ENCODE measurements around the gene ZC3H13. TPM values are rescaled to one million over a fixed set of nuclear protein-coding genes. Genes with fewer than 3 reads are reported as not detected.

The ZC3H13 gene
- total RNA-seq, 1 donor from 2014 or later, result 62.3 TPM

- Mint-ChIP-seq H3K27ac (no peak overlapping the region), H3K36me3 (no peaks in the 10 kb centered on the region), H3K27me3 (no peaks in the 10 kb centered on the region), H3K9me3 (no peaks in the 10 kb centered on the region), H3K4me1 (ENCODE audit: unreplicated experiment) (peaks cover 7% of the 10 kb centered on the region), H3K4me3 (no peak overlapping the region)
- no peak for TF ChIP-seq CTCF (conservative IDR thresholded peaks at IDR 0.05)
- no peak for DNase-seq (ENCODE audit: extremely low spot score, unreplicated experiment)
Observed at GRCh38 chr13:46100191-46100815, 47.8 kb upstream of the ZC3H13 start.

- Mint-ChIP-seq H3K9me3 (no peaks in the 10 kb centered on the region), H3K4me3 (no peak overlapping the region), H3K27me3 (no peaks in the 10 kb centered on the region), H3K4me1 (ENCODE audit: unreplicated experiment) (peaks cover 7% of the 10 kb centered on the region), H3K27ac (no peak overlapping the region), H3K36me3 (no peaks in the 10 kb centered on the region)
- no peak for DNase-seq (ENCODE audit: extremely low spot score, unreplicated experiment)
- TF ChIP-seq CTCF (conservative IDR thresholded peaks at IDR 0.05), result no peak
Observed at GRCh38 chr13:46097663-46098062, 45.1 kb upstream of the ZC3H13 start.

- H3K4me1 Mint-ChIP-seq (ENCODE audit: unreplicated experiment), result peaks cover 4% of the 10 kb centered on the region
- no peak for TF ChIP-seq CTCF (conservative IDR thresholded peaks at IDR 0.05)
- no peaks in the 10 kb centered on the region for H3K36me3 Mint-ChIP-seq
- H3K4me3 Mint-ChIP-seq, result no peak overlapping the region
- no peak overlapping the region for H3K27ac Mint-ChIP-seq
- no peak for DNase-seq (ENCODE audit: extremely low spot score, unreplicated experiment)
- H3K9me3 Mint-ChIP-seq, result no peaks in the 10 kb centered on the region
- no peaks in the 10 kb centered on the region for H3K27me3 Mint-ChIP-seq
Observed at GRCh38 chr13:46097015-46097414, 44.5 kb upstream of the ZC3H13 start.

GRCh38 chr13:46094478-46094877 is 41.9 kb upstream of the ZC3H13 start:
- Mint-ChIP-seq H3K36me3 (no peaks in the 10 kb centered on the region), H3K4me1 (ENCODE audit: unreplicated experiment) (no peaks in the 10 kb centered on the region), H3K27ac (no peak overlapping the region), H3K27me3 (no peaks in the 10 kb centered on the region), H3K9me3 (no peaks in the 10 kb centered on the region), H3K4me3 (no peak overlapping the region)
- no peak for DNase-seq (ENCODE audit: extremely low spot score, unreplicated experiment)
- no peak for TF ChIP-seq CTCF (conservative IDR thresholded peaks at IDR 0.05)

- H3K36me3 Mint-ChIP-seq, result no peaks in the 10 kb centered on the region
- no peak overlapping the region for H3K27ac Mint-ChIP-seq
- no peaks in the 10 kb centered on the region for H3K9me3 Mint-ChIP-seq
- no peak for TF ChIP-seq CTCF (conservative IDR thresholded peaks at IDR 0.05)
- no peak for DNase-seq (ENCODE audit: extremely low spot score, unreplicated experiment)
- H3K4me1 Mint-ChIP-seq (ENCODE audit: unreplicated experiment), result no peaks in the 10 kb centered on the region
- H3K4me3 Mint-ChIP-seq, result no peak overlapping the region
- H3K27me3 Mint-ChIP-seq, result no peaks in the 10 kb centered on the region
Observed at GRCh38 chr13:46088821-46089562, 36.4 kb upstream of the ZC3H13 start.

Measured in type B pancreatic cell (in vitro differentiated cells).